Panc1 (cell line): ENCODE measurements around the gene ZNF516.

Experiments
- CTCF ChIP-seq: fragments of 450-650 bp; IDR thresholded peaks from 2 replicates; pipeline ENCODE4 v1.5.1; 2017; ENCODE audit warnings: mild to moderate bottlenecking
- POLR2AphosphoS5 ChIP-seq: IDR thresholded peaks from 2 replicates; pipeline ENCODE4 v1.6.1; 2012; ENCODE audit warnings: mild to moderate bottlenecking, low read depth, low read length, moderate library complexity
- REST ChIP-seq, 2 experiments: IDR thresholded peaks; 2 replicates each; pipeline ENCODE4 v1.6.1; 2011 to 2012; ENCODE audit warnings: low read depth in 2 of 2, control low read depth in 1 of 2, low read length in 1 of 2, mild to moderate bottlenecking in 1 of 2, moderate library complexity in 1 of 2; ENCODE audit not compliant: insufficient read depth in 1 of 2
- SIN3A ChIP-seq: IDR thresholded peaks from 2 replicates; pipeline ENCODE4 v1.6.1; 2012; ENCODE audit warnings: low read depth, mild to moderate bottlenecking, low read length, moderate library complexity, borderline replicate concordance; ENCODE audit not compliant: insufficient read depth
- TCF7L2 ChIP-seq: IDR thresholded peaks from 2 replicates; pipeline ENCODE4 v1.6.1; 2011; ENCODE audit warnings: mild to moderate bottlenecking, low read depth, low read length, inconsistent platforms

- no peak for TF ChIP-seq CTCF
- TF ChIP-seq REST (IDR thresholded peaks at IDR 0.05; ENCODE audit: insufficient read depth in 1 of 2, low read depth in 2 of 2, low read length in 1 of 2), result 0 out of 4 replicates have a peak, but pooled peaks of 1 of the 2 experiments have one; percentile 48
- peak; percentile 53; the same call in 1 of the 2 replicates for TF ChIP-seq POLR2AphosphoS5
- TF ChIP-seq TCF7L2, result peak; percentile 68; the same call in 1 of the 2 replicates
- TF ChIP-seq SIN3A, result 0 out of 2 replicates have a peak, but pooled peaks have one; percentile 84
Observed at GRCh38 chr18:76492669-76493212, 2.3 kb downstream of the ZNF516 start.
